PC-9 (cell line): ENCODE data around the gene HCFC2. TPM values are rescaled to one million over a fixed set of nuclear protein-coding genes. Genes with fewer than 3 reads are reported as not detected.

Experiments used
- BruUV-seq: library from RNA; stranded (reverse); fragments of 400-500 nt; replicated peaks from 2 replicates; lab custom pipeline; 2021; lab: Mats Ljungman, UMichigan
- CTCF ChIA-PET: fragments of 300-600 bp; sonication (Branson Sonifier 250); formaldehyde crosslinking; loops from one replicate; lab custom pipeline; 2022; ENCODE audit warnings: antibody characterized with exemption; lab: Charles Lee
- POLR2A ChIA-PET: fragments of 300-600 bp; sonication (Branson Sonifier 250); formaldehyde crosslinking; loops from one replicate; lab custom pipeline; 2022; ENCODE audit warnings: antibody characterized with exemption; ENCODE audit not compliant: unreplicated experiment; lab: Charles Lee
- DNase-seq, 2 experiments: peaks; one replicate each; pipeline versions ENCODE4 v3.0.0 to v3.0.0-alpha.2; 2015 to 2022; ENCODE audit warnings: mixed read lengths in 1 of 2
- H2AFZ ChIP-seq: fragments of 200-600 bp; sonication (generic); 2 replicates; pipeline ENCODE4 v1.8.1; 2017; ENCODE audit warnings: antibody characterized with exemption
- H3F3A ChIP-seq: fragments of 200-600 bp; sonication (generic); 2 replicates; pipeline ENCODE4 v1.8.1; 2017; ENCODE audit warnings: antibody characterized with exemption, mild to moderate bottlenecking, low read depth; ENCODE audit not compliant: insufficient read depth
- H3K27ac ChIP-seq: fragments of 200-600 bp; sonication (generic); 2 replicates; pipeline ENCODE4 v1.6.1; 2016; ENCODE audit warnings: mixed run types
- H3K27me3 ChIP-seq: fragments of 200-600 bp; sonication (generic); 2 replicates; pipeline ENCODE4 v1.6.1; 2016; ENCODE audit warnings: low read depth, mixed run types; ENCODE audit not compliant: insufficient read depth
- H3K36me3 ChIP-seq: fragments of 200-600 bp; sonication (generic); 2 replicates; pipeline ENCODE4 v1.6.1; 2016; ENCODE audit warnings: low read depth, mixed run types
- H3K4me1 ChIP-seq: fragments of 200-600 bp; sonication (generic); replicated peaks from 2 replicates; pipeline ENCODE4 v1.6.1; 2016; ENCODE audit warnings: mixed run types; ENCODE audit not compliant: insufficient read depth
- H3K4me2 ChIP-seq: fragments of 200-600 bp; sonication (generic); 2 replicates; pipeline ENCODE4 v1.6.1; 2017; ENCODE audit warnings: mixed run types
- H3K4me3 ChIP-seq: fragments of 200-600 bp; sonication (generic); 2 replicates; pipeline ENCODE4 v1.6.1; 2016; ENCODE audit warnings: mixed run types
- H3K79me2 ChIP-seq: fragments of 200-600 bp; sonication (generic); 2 replicates; pipeline ENCODE4 v1.6.1; 2017; ENCODE audit warnings: low read depth, mixed run types
- H3K9me2 ChIP-seq: fragments of 200-600 bp; sonication (generic); 2 replicates; pipeline ENCODE4 v1.8.1; 2017; ENCODE audit warnings: mild to moderate bottlenecking; ENCODE audit not compliant: insufficient read depth
- H3K9me3 ChIP-seq: fragments of 200-600 bp; sonication (generic); 2 replicates; pipeline ENCODE4 v1.8.1; 2016; ENCODE audit warnings: low read depth; ENCODE audit not compliant: insufficient read depth
- H4K20me1 ChIP-seq: fragments of 200-600 bp; sonication (generic); 2 replicates; pipeline ENCODE4 v1.8.1; 2017; ENCODE audit not compliant: insufficient read depth
- EZH2 ChIP-seq: fragments of 200-600 bp; sonication (generic); IDR thresholded peaks from 2 replicates; pipeline ENCODE4 v1.8.0; 2017; ENCODE audit warnings: antibody characterized with exemption, low read depth
- intact Hi-C: fragments of 100-400 bp; cut with micrococcal nuclease; formaldehyde crosslinking; loops from one replicate; pipeline ENCODE4 v1.10.0; 2022; ENCODE audit not compliant: unreplicated experiment
- total RNA-seq: library from RNA; stranded (reverse); gene quantifications from 2 replicates; pipeline ENCODE4 v1.2.3, GENCODE V29; 2021
- TF ChIP-seq, protein P1 (sequence below): fragments of 200-600 bp; sonication (generic); conservative IDR thresholded peaks from 2 replicates; pipeline ENCODE4 v1.6.1; 2017; ENCODE audit warnings: mixed run types, antibody characterized with exemption, mild to moderate bottlenecking, moderate library complexity

HCFC2 gene
- total RNA-seq, 1 experiment from 2014 or later = 2.4 TPM

DNA sequence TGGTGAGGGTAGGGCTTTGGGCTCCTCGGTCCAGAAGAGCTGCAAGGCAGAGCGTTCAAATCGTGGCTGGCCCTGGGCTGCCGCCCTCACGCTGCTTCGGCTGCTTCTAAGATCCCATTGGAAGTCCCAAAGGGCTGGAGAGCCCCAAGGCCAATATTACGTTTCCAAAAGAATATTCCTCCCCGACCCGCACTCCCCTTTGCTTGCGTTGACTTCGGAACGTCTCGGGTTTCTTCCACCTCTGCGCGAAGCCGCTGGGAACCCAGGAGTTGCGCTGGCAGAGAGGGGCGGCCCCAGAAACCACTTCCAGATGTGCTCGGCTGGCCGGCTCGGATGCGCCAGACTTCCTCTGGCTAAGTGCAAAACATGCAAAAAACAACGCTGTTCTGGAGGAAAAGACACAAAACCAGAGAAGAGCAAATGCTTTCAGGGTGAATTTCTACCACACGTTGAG is 14.4 kb upstream of the HCFC2 start, which contains the start of gene GLT8D2:
TSS of gene GLT8D2 (minus strand) at position 285 of the 454 bp plus-strand sequence. CDS start 30,539 bp downstream, outside the sequence.
- TF ChIP-seq, protein P1, sequence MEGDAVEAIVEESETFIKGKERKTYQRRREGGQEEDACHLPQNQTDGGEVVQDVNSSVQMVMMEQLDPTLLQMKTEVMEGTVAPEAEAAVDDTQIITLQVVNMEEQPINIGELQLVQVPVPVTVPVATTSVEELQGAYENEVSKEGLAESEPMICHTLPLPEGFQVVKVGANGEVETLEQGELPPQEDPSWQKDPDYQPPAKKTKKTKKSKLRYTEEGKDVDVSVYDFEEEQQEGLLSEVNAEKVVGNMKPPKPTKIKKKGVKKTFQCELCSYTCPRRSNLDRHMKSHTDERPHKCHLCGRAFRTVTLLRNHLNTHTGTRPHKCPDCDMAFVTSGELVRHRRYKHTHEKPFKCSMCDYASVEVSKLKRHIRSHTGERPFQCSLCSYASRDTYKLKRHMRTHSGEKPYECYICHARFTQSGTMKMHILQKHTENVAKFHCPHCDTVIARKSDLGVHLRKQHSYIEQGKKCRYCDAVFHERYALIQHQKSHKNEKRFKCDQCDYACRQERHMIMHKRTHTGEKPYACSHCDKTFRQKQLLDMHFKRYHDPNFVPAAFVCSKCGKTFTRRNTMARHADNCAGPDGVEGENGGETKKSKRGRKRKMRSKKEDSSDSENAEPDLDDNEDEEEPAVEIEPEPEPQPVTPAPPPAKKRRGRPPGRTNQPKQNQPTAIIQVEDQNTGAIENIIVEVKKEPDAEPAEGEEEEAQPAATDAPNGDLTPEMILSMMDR = no peak
- TF ChIP-seq EZH2 = no peak
- H4K20me1 ChIP-seq = no peaks in the 10 kb centered on the region
- no peak within 1 kb of the TSS for H3K27ac ChIP-seq
- no peaks in the 10 kb centered on the region for H3K79me2 ChIP-seq
- POLR2A ChIA-PET = no interaction called here
- intact Hi-C loops = no loop called here
- BruUV-seq = no TSS peak
- H3K36me3 ChIP-seq = no peaks in the 10 kb centered on the region
- peaks cover 5% of the 10 kb centered on the region; the same call in 1 of the 2 replicates for H3F3A ChIP-seq
- peak within 1 kb of the TSS; percentile 67; the same call in 1 of the 2 replicates for H2AFZ ChIP-seq
- H3K4me2 ChIP-seq = peak within 1 kb of the TSS; percentile 74
- H3K4me1 ChIP-seq = peaks cover 12% of the 10 kb centered on the region; the same call in 1 of the 2 replicates
- H3K9me3 ChIP-seq = no peaks in the 10 kb centered on the region
- CTCF ChIA-PET = no interaction called here
- peak in 1 of 2 experiments; percentile 37 for DNase-seq
- no peaks in the 10 kb centered on the region for H3K9me2 ChIP-seq
- peak within 1 kb of the TSS; percentile 48 for H3K4me3 ChIP-seq
- peaks cover 6% of the 10 kb centered on the region; the same call in 1 of the 2 replicates for H3K27me3 ChIP-seq

- TF ChIP-seq EZH2 = no peak
- TF ChIP-seq, protein P1 = no peak
- H3K9me3 ChIP-seq = no peaks in the 10 kb centered on the region
- POLR2A ChIA-PET = no interaction called here
- peaks cover 6% of the 10 kb centered on the region; the same call in 1 of the 2 replicates for H3K27me3 ChIP-seq
- CTCF ChIA-PET = no interaction called here
- H2AFZ ChIP-seq = peak overlapping the region; percentile 67; the same call in 1 of the 2 replicates
- H3K36me3 ChIP-seq = no peaks in the 10 kb centered on the region
- BruUV-seq = no TSS peak
- H3F3A ChIP-seq = peaks cover 5% of the 10 kb centered on the region; the same call in 1 of the 2 replicates
- H3K9me2 ChIP-seq = no peaks in the 10 kb centered on the region
- H3K4me1 ChIP-seq = 0 out of 2 replicates have a peak, but pooled peaks cover 8% of the 10 kb centered on the region
- H3K79me2 ChIP-seq = no peaks in the 10 kb centered on the region
- intact Hi-C loops = no loop called here
- H3K27ac ChIP-seq = no peak overlapping the region
- no peaks in the 10 kb centered on the region for H4K20me1 ChIP-seq
- H3K4me2 ChIP-seq = peak overlapping the region; percentile 74
- no peak for DNase-seq
- H3K4me3 ChIP-seq = peak overlapping the region; percentile 48; the same call in 1 of the 2 replicates
Observed at GRCh38 chr12:104050436-104050835, 13.9 kb upstream of the HCFC2 start.

- TF ChIP-seq, protein P1 = no peak
- TF ChIP-seq EZH2 = no peak
- Histone ChIP-seq H3K4me1 (peaks cover 15% of the 10 kb centered on the region; the same call in 1 of the 2 replicates), H4K20me1 (no peaks in the 10 kb centered on the region), H3K9me2 (no peaks in the 10 kb centered on the region), H2AFZ (no peak overlapping the region), H3K27ac (no peak overlapping the region), H3K27me3 (no peaks in the 10 kb centered on the region), H3F3A (no peaks in the 10 kb centered on the region), H3K4me3 (no peak overlapping the region), H3K4me2 (no peak overlapping the region), H3K36me3 (no peaks in the 10 kb centered on the region), H3K79me2 (no peaks in the 10 kb centered on the region), H3K9me3 (no peaks in the 10 kb centered on the region)
- ChIA-PET CTCF (interaction anchor here (0.6 to 0.7 kb wide), 4 partner anchors 11 to 561 kb away, joined by 3 to 4 read pairs (median 3); no protein-coding TSS in a partner anchor), POLR2A (no interaction called here)
- intact Hi-C loops = loop anchor here (5.0 kb wide), 2 partner anchors 302 to 1002 kb away; no protein-coding TSS in a partner anchor
- BruUV-seq = no TSS peak
- no peak for DNase-seq
Observed at GRCh38 chr12:104054681-104055346, 9.5 kb upstream of the HCFC2 start.
